ENCODE data around the gene LATS2.
A peak's percentile ranks its signal among the peaks of the same experiment; 100 is the strongest.

Gene LATS2

GRCh38 chr13:21061029-21061763 is at the start of gene LATS2:
Gene LATS2 (minus strand): TSS chr13:21061586. CDS start chr13:21046026, 15,560 bp downstream.
- DNase-seq: peak; percentile 96

GRCh38 chr13:21109168-21109567 is 47.8 kb upstream of the LATS2 start:
- DNase-seq: no peak

GRCh38 chr13:21106089-21106488 is 44.7 kb upstream of the LATS2 start:
- no peak for DNase-seq

GRCh38 chr13:21104199-21105019 is 43.0 kb upstream of the LATS2 start:
- DNase-seq: no peak

- no peak for DNase-seq
These were observed 40.6 kb upstream of the LATS2 start for GRCh38 chr13:21101865-21102576.

- DNase-seq: no peak
These were observed 39.8 kb upstream of the LATS2 start for GRCh38 chr13:21100994-21101757.

GRCh38 chr13:21100211-21100610 is 38.8 kb upstream of the LATS2 start:
- no peak for DNase-seq

GRCh38 chr13:21095311-21095710 is 33.9 kb upstream of the LATS2 start:
- DNase-seq: no peak

- DNase-seq: no peak
These were observed 28.4 kb upstream of the LATS2 start for GRCh38 chr13:21089830-21090229.

GRCh38 chr13:21088534-21088933 is 27.1 kb upstream of the LATS2 start:
- DNase-seq: no peak

GRCh38 chr13:21086929-21087328 is 25.5 kb upstream of the LATS2 start:
- DNase-seq: no peak

- no peak for DNase-seq
These were observed 20.5 kb upstream of the LATS2 start for GRCh38 chr13:21081926-21082325.

- DNase-seq: no peak
These were observed 19.2 kb upstream of the LATS2 start for GRCh38 chr13:21080593-21080891.

GRCh38 chr13:21079761-21080592 is 18.6 kb upstream of the LATS2 start:
- peak; percentile 81 for DNase-seq

- no peak for DNase-seq
These were observed 17.8 kb upstream of the LATS2 start for GRCh38 chr13:21079221-21079620.

- no peak for DNase-seq
These were observed 17.1 kb upstream of the LATS2 start for GRCh38 chr13:21078501-21078900.

GRCh38 chr13:21077788-21078353 is 16.5 kb upstream of the LATS2 start:
- no peak for DNase-seq

- no peak for DNase-seq
These were observed 15.8 kb upstream of the LATS2 start for GRCh38 chr13:21077076-21077787.

GRCh38 chr13:21076253-21076652 is 14.9 kb upstream of the LATS2 start:
- DNase-seq: peak; percentile 15

GRCh38 chr13:21075379-21076249 is 14.2 kb upstream of the LATS2 start:
- peak; percentile 10 for DNase-seq

Data from suppressor macrophage treated with lipopolysaccharide for 4 hours (primary cell).